ENCODE data around the gene CEP192. TPM values are rescaled to one million over a fixed set of nuclear protein-coding genes. Genes with fewer than 3 reads are reported as not detected.

Gene CEP192
- total RNA-seq, 1 donor from 2014 or later: 17.4 TPM

DNA sequence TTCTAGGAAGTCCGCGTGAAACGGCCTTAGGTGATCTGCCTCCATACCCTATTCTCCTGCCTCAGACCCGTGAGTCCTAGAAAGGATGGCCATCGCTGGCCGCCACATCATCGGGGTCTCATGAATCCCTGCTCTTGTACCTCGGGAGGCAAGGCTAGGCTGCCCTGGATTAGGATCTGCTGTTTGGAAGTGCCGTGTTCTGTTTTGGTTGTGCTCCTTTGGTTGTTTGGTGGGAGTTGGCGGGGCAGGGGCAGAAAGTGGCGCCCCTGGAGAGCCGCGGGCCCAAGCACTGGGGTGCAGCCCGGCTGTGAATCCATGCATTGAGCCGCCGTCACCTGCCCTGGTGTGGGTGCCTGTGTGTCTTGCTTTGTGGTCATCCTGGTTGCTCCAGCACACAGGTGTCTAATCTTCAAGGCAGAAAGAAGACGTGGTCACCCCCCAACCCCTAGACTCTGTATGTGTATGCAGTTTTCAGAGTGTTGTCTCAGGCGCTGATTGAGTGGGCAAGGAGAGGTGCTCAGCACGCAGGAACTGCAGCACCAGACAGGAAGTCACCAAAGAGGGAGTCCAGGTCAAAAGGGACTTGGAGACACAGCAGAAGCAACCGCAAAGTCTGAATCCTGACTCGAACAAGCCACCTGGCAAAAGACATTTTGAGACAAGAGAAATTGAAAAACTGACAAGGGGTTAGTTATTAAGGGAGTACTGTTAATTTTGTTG lies 147.4 kb downstream of the CEP192 start:
- H3K4me3 ChIP-seq (ENCODE audit: low read depth, low read length): no peak overlapping the region
- TF ChIP-seq, protein P1, sequence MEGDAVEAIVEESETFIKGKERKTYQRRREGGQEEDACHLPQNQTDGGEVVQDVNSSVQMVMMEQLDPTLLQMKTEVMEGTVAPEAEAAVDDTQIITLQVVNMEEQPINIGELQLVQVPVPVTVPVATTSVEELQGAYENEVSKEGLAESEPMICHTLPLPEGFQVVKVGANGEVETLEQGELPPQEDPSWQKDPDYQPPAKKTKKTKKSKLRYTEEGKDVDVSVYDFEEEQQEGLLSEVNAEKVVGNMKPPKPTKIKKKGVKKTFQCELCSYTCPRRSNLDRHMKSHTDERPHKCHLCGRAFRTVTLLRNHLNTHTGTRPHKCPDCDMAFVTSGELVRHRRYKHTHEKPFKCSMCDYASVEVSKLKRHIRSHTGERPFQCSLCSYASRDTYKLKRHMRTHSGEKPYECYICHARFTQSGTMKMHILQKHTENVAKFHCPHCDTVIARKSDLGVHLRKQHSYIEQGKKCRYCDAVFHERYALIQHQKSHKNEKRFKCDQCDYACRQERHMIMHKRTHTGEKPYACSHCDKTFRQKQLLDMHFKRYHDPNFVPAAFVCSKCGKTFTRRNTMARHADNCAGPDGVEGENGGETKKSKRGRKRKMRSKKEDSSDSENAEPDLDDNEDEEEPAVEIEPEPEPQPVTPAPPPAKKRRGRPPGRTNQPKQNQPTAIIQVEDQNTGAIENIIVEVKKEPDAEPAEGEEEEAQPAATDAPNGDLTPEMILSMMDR (conservative IDR thresholded peaks at IDR 0.05; ENCODE audit: low read depth, low read length): no peak
- no peak for DNase-seq (ENCODE audit: low read depth)

DNA sequence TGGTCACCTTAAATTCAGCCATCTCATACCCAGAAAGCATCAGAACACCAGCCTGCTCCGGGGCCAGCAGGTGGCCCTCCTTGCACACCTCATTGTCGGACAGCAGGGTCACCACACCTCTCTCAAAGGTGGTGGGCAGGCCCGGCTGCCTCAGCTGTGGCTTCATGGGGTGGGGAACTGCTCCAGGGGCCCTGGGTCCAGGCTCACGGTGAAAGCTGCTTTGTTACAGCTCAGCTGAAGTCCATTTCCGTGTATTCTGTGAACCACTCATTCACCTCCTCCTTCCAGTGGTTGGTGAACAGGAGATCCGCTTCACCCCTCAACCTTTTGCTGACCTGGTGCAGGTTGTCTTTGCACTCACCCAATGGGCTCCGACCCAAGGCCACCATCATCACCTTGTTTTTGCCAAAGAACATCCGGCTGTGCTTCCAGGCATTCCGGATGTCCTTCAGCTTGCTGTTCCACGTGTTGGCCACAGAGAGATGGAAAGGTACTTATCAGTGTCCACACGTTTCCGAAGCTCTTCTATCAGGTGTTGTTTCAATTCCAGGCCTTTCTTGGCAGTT lies 148.8 kb downstream of the CEP192 start:
- TF ChIP-seq, protein P1 (conservative IDR thresholded peaks at IDR 0.05; ENCODE audit: low read depth, low read length): no peak
- DNase-seq (ENCODE audit: low read depth): no peak
- H3K4me3 ChIP-seq (ENCODE audit: low read depth, low read length): no peak overlapping the region

DNA sequence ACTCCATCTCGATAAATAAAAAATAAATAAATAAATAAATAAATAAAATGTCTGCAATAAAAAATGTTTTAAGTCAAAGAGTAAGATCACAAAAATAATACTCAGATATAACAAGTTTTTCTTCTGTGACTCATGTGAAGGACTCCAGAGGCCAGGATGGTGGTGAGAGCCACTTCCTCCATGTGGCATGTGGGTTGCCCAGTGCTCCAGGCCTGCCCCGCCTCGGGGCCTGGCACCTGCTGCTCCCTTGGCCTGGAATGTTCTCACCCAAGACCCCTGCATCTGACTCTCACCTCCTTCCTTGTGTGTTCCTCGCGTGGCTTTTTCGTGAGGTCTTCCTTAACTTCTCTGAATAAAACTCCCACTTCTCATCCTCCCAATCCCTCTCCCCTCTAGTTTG lies 150.0 kb downstream of the CEP192 start:
- no peak for DNase-seq (ENCODE audit: low read depth)
- H3K4me3 ChIP-seq (ENCODE audit: low read depth, low read length): no peak overlapping the region
- TF ChIP-seq, protein P1 (conservative IDR thresholded peaks at IDR 0.05; ENCODE audit: low read depth, low read length): no peak

DNA sequence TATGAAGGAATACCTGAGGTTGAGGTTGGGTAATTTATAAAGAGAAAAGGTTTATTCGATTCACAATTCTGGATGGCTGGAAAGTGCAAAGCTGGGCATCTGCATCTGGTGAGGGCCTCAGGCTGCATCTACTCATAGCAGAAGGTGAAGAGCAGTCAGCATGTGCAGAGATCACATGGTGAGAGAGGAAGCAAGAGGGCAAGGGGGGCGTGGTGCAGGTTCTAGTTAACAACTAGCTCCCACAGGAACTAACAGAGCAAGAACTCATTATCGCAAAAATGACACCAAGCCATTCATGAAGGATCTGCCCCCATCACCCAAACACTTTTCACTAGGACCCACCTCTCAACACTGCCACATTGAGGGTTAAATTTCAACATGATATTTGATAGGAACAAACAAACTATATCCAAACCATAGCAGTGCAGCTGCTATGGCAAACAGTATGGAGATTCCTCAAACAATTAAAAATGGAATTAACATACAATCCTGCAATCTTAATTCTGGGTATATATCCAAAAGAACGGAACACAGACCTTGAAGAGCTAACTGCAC lies 154.6 kb downstream of the CEP192 start:
- H3K4me3 ChIP-seq (ENCODE audit: low read depth, low read length): no peak overlapping the region
- no peak for DNase-seq (ENCODE audit: low read depth)
- TF ChIP-seq, protein P1 (conservative IDR thresholded peaks at IDR 0.05; ENCODE audit: low read depth, low read length): no peak

DNA sequence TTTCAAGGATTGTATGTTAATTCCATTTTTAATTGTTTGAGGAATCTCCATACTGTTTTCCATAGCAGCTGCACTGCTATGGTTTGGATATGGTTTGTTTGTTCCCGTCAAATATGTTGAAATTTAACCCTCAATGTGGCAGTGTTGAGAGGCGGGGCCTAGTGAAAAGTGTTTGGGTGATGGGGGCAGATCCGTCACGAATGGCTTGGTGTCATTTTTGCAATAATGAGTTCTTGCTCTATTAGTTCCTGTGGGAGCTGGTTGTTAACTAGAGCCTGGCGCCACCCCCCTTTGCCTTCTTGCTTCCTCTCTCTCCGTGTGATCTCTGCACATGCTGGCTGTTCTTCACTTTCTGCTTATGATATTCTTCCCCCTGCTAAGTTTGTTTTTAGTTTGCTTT lies 156.0 kb downstream of the CEP192 start:
- H3K4me3 ChIP-seq (ENCODE audit: low read depth, low read length): no peak overlapping the region
- DNase-seq (ENCODE audit: low read depth): no peak
- TF ChIP-seq, protein P1 (conservative IDR thresholded peaks at IDR 0.05; ENCODE audit: low read depth, low read length): no peak

DNA sequence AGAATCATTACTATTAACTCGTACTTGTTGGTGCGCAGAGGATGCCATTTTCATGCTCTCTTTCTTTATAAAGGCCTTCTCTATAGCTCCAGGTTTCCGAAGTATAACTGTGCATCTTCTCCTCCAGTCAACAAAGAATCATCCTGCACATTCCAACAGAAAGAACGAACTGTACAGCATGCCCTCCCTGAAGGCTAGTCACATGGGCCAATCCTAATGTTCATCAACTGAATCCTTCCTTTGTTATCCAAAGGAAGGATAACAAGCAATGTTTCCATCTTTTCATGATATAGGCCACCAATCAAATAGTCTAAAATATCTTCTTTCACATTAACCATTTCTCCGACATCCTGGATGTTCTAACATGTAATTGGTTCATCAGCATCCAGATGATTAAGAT lies 160.5 kb downstream of the CEP192 start:
- no peak for DNase-seq (ENCODE audit: low read depth)
- no peak overlapping the region for H3K4me3 ChIP-seq (ENCODE audit: low read depth, low read length)
- TF ChIP-seq, protein P1 (conservative IDR thresholded peaks at IDR 0.05; ENCODE audit: low read depth, low read length): no peak
